GM12878 (cell line): ENCODE results near the gene ZNF548. TPM values are rescaled to one million over a fixed set of nuclear protein-coding genes. Genes with fewer than 3 reads are reported as not detected.

Source experiments
- ATAC-seq: fragments of 200-7000 bp; cut with Tn5 transposase; 3 replicates; pipeline ENCODE4 v1.9.1; 2020; ENCODE audit warnings: mild to moderate bottlenecking, moderate library complexity
- BruUV-seq: library from RNA; stranded (reverse); fragments of 400-500 nt; replicated peaks from 2 replicates; lab custom pipeline; 2021; lab: Mats Ljungman, UMichigan
- CTCF ChIA-PET: fragments of 300-600 bp; sonication (Branson Sonifier 250); formaldehyde crosslinking; extraction: SDS; loops from one replicate; lab custom pipeline; 2021; ENCODE audit warnings: inconsistent platforms; lab: Yijun Ruan, JAX
- POLR2A ChIA-PET: fragments of 350-600 bp; formaldehyde crosslinking; extraction: SDS; loops from one replicate; lab custom pipeline; 2021; ENCODE audit warnings: inconsistent platforms; lab: Charles Lee
- RAD21 ChIA-PET: fragments of 300-600 bp; sonication (Branson Sonifier 250); formaldehyde crosslinking; loops from one replicate; lab custom pipeline; 2023; ENCODE audit warnings: antibody characterized with exemption; ENCODE audit not compliant: unreplicated experiment; lab: Charles Lee
- SMC1A ChIA-PET: fragments of 300-600 bp; sonication (Branson Sonifier 250); formaldehyde crosslinking; loops from one replicate; lab custom pipeline; 2023; ENCODE audit not compliant: unreplicated experiment, uncharacterized antibody; lab: Charles Lee
- DNase-seq: peaks from one replicate; pipeline ENCODE4 v3.0.0-alpha.2; 2011; ENCODE audit warnings: low read depth, low spot score
- FAIRE-seq: peaks from 3 replicates; lab custom pipeline; 2011; peaks lifted over from hg19 to GRCh38; lab: Jason Lieb, UNC
- H2AFZ ChIP-seq: 2 replicates; pipeline ENCODE4 v1.6.0; 2011; ENCODE audit warnings: low read depth, low read length, control low read depth; ENCODE audit not compliant: control insufficient read depth
- H3K27ac ChIP-seq: 2 replicates; pipeline ENCODE4 v1.5.1; 2011; ENCODE audit warnings: control low read depth; ENCODE audit not compliant: control insufficient read depth, insufficient read depth
- H3K27me3 ChIP-seq, 2 experiments: replicated peaks in 1 of 2; 2 replicates each; pipeline versions ENCODE4 v1.6.0 to v1.6.1; 2011; ENCODE audit warnings: low read length in 1 of 2; ENCODE audit not compliant: control insufficient read depth in 2 of 2, insufficient read depth in 2 of 2
- H3K36me3 ChIP-seq, 2 experiments: 2 replicates each; pipeline ENCODE4 v1.5.1; 2011; ENCODE audit warnings: low read length in 1 of 2; ENCODE audit not compliant: control insufficient read depth in 2 of 2, insufficient read depth in 2 of 2
- H3K4me1 ChIP-seq: 2 replicates; pipeline ENCODE4 v1.6.1; 2011; ENCODE audit warnings: mild to moderate bottlenecking, low read length, moderate library complexity, mixed read lengths; ENCODE audit not compliant: control insufficient read depth, insufficient read depth
- H3K4me2 ChIP-seq: 2 replicates; pipeline ENCODE4 v1.6.0; 2011; ENCODE audit warnings: control low read depth; ENCODE audit not compliant: control insufficient read depth, insufficient read depth
- H3K4me3 ChIP-seq: fragments of 200-600 bp; sonication (generic); 2 replicates; pipeline ENCODE4 v1.5.1; 2016
- H3K79me2 ChIP-seq: 2 replicates; pipeline ENCODE4 v1.6.0; 2011; ENCODE audit warnings: low read length; ENCODE audit not compliant: control insufficient read depth, insufficient read depth
- H3K9ac ChIP-seq: 2 replicates; pipeline ENCODE4 v1.8.0; 2011; ENCODE audit warnings: low read length, control low read depth, mixed read lengths; ENCODE audit not compliant: control insufficient read depth, insufficient read depth
- H3K9me3 ChIP-seq: replicated peaks from 3 replicates; pipeline ENCODE4 v1.5.1; 2011; ENCODE audit warnings: mild to moderate bottlenecking, low read length; ENCODE audit not compliant: control insufficient read depth, insufficient read depth
- H4K20me1 ChIP-seq: 2 replicates; pipeline ENCODE4 v1.6.0; 2011; ENCODE audit not compliant: control insufficient read depth, insufficient read depth
- PAX5 ChIP-seq: IDR thresholded peaks from 2 replicates; pipeline ENCODE4 v1.6.1; 2011; ENCODE audit warnings: low read depth, low read length, borderline replicate concordance
- PML ChIP-seq: IDR thresholded peaks from 2 replicates; pipeline ENCODE4 v1.6.1; 2012; ENCODE audit warnings: low read length, inconsistent platforms
- RAD51 ChIP-seq: fragments of 450-650 bp; IDR thresholded peaks from 2 replicates; pipeline ENCODE4 v1.6.1; 2016; ENCODE audit warnings: moderate library complexity, mild to moderate bottlenecking, inconsistent platforms
- ZNF217 ChIP-seq: fragments of 450-650 bp; IDR thresholded peaks from 2 replicates; pipeline ENCODE4 v1.6.1; 2017; ENCODE audit warnings: antibody characterized with exemption, mild to moderate bottlenecking
- WGBS: methylation state at CpG from one replicate; pipeline ENCODE4 v1.1.6; 2016; ENCODE audit warnings: low lambda C conversion rate; ENCODE audit not compliant: insufficient replicate concordance, insufficient coverage; ENCODE audit errors: missing lambda C conversion rate; 5-methylcytosine and 5-hydroxymethylcytosine counted together
- in situ Hi-C: fragments of 300-500 bp; cut with MboI; formaldehyde crosslinking; loops from 9 replicates; pipeline ENCODE4 v1.14.3; 2018; ENCODE audit warnings: mixed read lengths
- intact Hi-C: fragments of 100-400 bp; cut with micrococcal nuclease; formaldehyde crosslinking; loops from one replicate; pipeline ENCODE4 v1.14.2; 2022; ENCODE audit not compliant: unreplicated experiment
- polyA plus RNA-seq, 11 experiments: library from polyadenylated mRNA; depleted of rRNA in 4 of 11; unstranded in 6 of 11; stranded (reverse) in 5 of 11; fragments of >200 nt; fragmentation: Nextera tagmentation in 4 of 11; fragmentation: Illumina TruSeq in 1 of 11; extraction: Ambion mirVana in 4 of 11; extraction: Trizol in 1 of 11; gene quantifications; 1 replicate in 1 of 11; 2 replicates in 10 of 11; pipeline versions ENCODE4 v1.2.1 to v1.2.3, GENCODE V29; 2011 to 2016; ENCODE audit warnings: inconsistent platforms in 2 of 11, missing spikeins in 2 of 11, low read depth in 1 of 11
- total RNA-seq, 4 experiments: library from RNA; depleted of rRNA in 3 of 4; stranded (reverse); fragments of >200 nt in 3 of 4; fragmentation: Illumina TruSeq in 1 of 4; extraction: Trizol in 1 of 4; gene quantifications; 2 replicates each; pipeline versions ENCODE4 v1.2.1 to v1.2.3, GENCODE V29; 2013 to 2021

ZNF548 gene
- total and polyA plus RNA-seq, 10 of the 15 experiments (the other 5 are each of a cell fraction or from before 2014, with no cell fraction given) = 3.9 to 44.8 (median 16.5) TPM

GRCh38 chr19:57441979-57442752 is 52.5 kb downstream of the ZNF548 start:
- H3K79me2 ChIP-seq = peaks cover 5% of the 10 kb centered on the region
- in situ Hi-C loops (no loop called here), intact Hi-C loops (no loop called here)
- H3K27ac ChIP-seq = no peak overlapping the region
- no peak for ATAC-seq
- ChIA-PET RAD21 (no interaction called here), CTCF (no interaction called here), SMC1A (no interaction called here), POLR2A (no interaction called here)
- 84% methylated on average over 7 of the region's 7 CpGs for WGBS
- no peak for FAIRE-seq
- peaks cover 33% of the 10 kb centered on the region for H3K9me3 ChIP-seq
- no peaks in the 10 kb centered on the region; the same call in 1 of the 2 replicates for H4K20me1 ChIP-seq
- no peak for TF ChIP-seq PML
- TF ChIP-seq RAD51 = no peak
- H3K4me3 ChIP-seq = no peak overlapping the region
- no peak overlapping the region for H2AFZ ChIP-seq
- no TSS peak for BruUV-seq
- no peaks in the 10 kb centered on the region for H3K27me3 ChIP-seq
- H3K4me2 ChIP-seq = no peak overlapping the region
- no peak overlapping the region for H3K9ac ChIP-seq
- no peaks in the 10 kb centered on the region for H3K4me1 ChIP-seq
- no peak for DNase-seq
- H3K36me3 ChIP-seq = peaks cover 9 to 19% of the 10 kb centered on the region in 2 experiments

GRCh38 chr19:57443121-57443696 is 53.6 kb downstream of the ZNF548 start:
- peaks cover 33% of the 10 kb centered on the region for H3K9me3 ChIP-seq
- no peak overlapping the region for H3K9ac ChIP-seq
- peaks cover 9 to 19% of the 10 kb centered on the region in 2 experiments for H3K36me3 ChIP-seq
- 15% methylated on average over 5 of the region's 5 CpGs for WGBS
- CTCF ChIA-PET = no interaction called here
- no peak overlapping the region for H3K27ac ChIP-seq
- DNase-seq = no peak
- POLR2A ChIA-PET = no interaction called here
- no peak overlapping the region for H2AFZ ChIP-seq
- H3K4me1 ChIP-seq = no peaks in the 10 kb centered on the region
- no peak overlapping the region for H3K4me2 ChIP-seq
- H4K20me1 ChIP-seq = no peaks in the 10 kb centered on the region; the same call in 1 of the 2 replicates
- BruUV-seq = no TSS peak
- no peak for FAIRE-seq
- no peak for ATAC-seq
- SMC1A ChIA-PET = interaction anchor here (0.9 kb wide), 1 partner anchor 18 kb away, joined by 3 read pairs; no protein-coding TSS in a partner anchor
- H3K79me2 ChIP-seq = peaks cover 2% of the 10 kb centered on the region
- in situ Hi-C loops = no loop called here
- RAD21 ChIA-PET = no interaction called here
- no peak overlapping the region for H3K4me3 ChIP-seq
- H3K27me3 ChIP-seq = no peaks in the 10 kb centered on the region
- peak; percentile 97 for TF ChIP-seq PAX5
- TF ChIP-seq ZNF217 = no peak
- intact Hi-C loops = no loop called here
